Sigmoid colon (tissue), 7 donors: ENCODE data around the gene IVNS1ABP. TPM values are rescaled to one million over a fixed set of nuclear protein-coding genes. Genes with fewer than 3 reads are reported as not detected.

ENCODE experiments used
- DNase-seq: peaks from one replicate; pipeline ENCODE4 v3.0.0-alpha.2; 2019
- H3K27ac ChIP-seq, 4 donors: fragments of 200-600 bp; sonication (generic); one replicate each; pipeline ENCODE4 v1.5.1; 2016 to 2019; ENCODE audit warnings: mild to moderate bottlenecking in 1 of 4
- H3K27me3 ChIP-seq, 3 donors: fragments of 200-600 bp; sonication (generic); one replicate each; pipeline ENCODE4 v1.5.1; 2019; ENCODE audit warnings: mild to moderate bottlenecking in 1 of 3
- H3K36me3 ChIP-seq, 4 donors: fragments of 200-600 bp; sonication (generic); one replicate each; pipeline ENCODE4 v1.5.1; 2016 to 2019
- H3K4me1 ChIP-seq, 4 donors: fragments of 200-600 bp; sonication (generic); one replicate each; pipeline ENCODE4 v1.5.1; 2017 to 2019
- H3K4me3 ChIP-seq, 4 donors: fragments of 200-600 bp; sonication (generic); one replicate each; pipeline ENCODE4 v1.5.1; 2017 to 2019; ENCODE audit warnings: mild to moderate bottlenecking in 2 of 4, moderate library complexity in 1 of 4
- H3K9me3 ChIP-seq, 4 donors: fragments of 200-600 bp in 3 of 4; sonication (generic) in 3 of 4; one replicate each; pipeline versions ENCODE4 v1.5.1 to v1.6.1; 2013 to 2019
- CTCF ChIP-seq, 4 experiments: fragments of 450-650 bp in 3 of 4; fragments of 200-600 bp in 1 of 4; IDR thresholded peaks; one replicate each; pipeline ENCODE4 v1.5.1; 2016 to 2019; ENCODE audit warnings: antibody characterized with exemption in 4 of 4, mild to moderate bottlenecking in 3 of 4, moderate library complexity in 2 of 4
- EP300 ChIP-seq, 4 donors: sonication (generic); formaldehyde crosslinking; IDR thresholded peaks; one replicate each; pipeline ENCODE4 v1.6.1; 2017; ENCODE audit warnings: antibody characterized with exemption in 4 of 4
- POLR2A ChIP-seq, 2 donors: fragments of 450-650 bp; IDR thresholded peaks; one replicate each; pipeline ENCODE4 v1.6.1; 2016; ENCODE audit warnings: antibody characterized with exemption in 2 of 2, mild to moderate bottlenecking in 2 of 2, moderate library complexity in 2 of 2
- POLR2AphosphoS5 ChIP-seq, 4 donors: sonication (generic); formaldehyde crosslinking; IDR thresholded peaks; one replicate each; pipeline ENCODE4 v1.6.1; 2017; ENCODE audit warnings: antibody characterized with exemption in 4 of 4
- WGBS, 2 donors: extraction: QIAGEN DNeasy Blood & Tissue Kit; methylation state at CpG; one replicate each; pipeline ENCODE4 v1.1.7; 2013; 5-methylcytosine and 5-hydroxymethylcytosine counted together
- intact Hi-C: fragments of 100-400 bp; cut with DNase I; formaldehyde crosslinking; loops from one replicate; pipeline ENCODE4 v1.15.1; 2023
- polyA plus RNA-seq, 3 donors: library from polyadenylated mRNA; stranded (reverse); fragments of 200-250 nt; gene quantifications; one replicate each; pipeline ENCODE4 v1.2.3, GENCODE V29; 2013
- total RNA-seq, 4 donors: library from RNA; depleted of rRNA; stranded (reverse); fragments of >200 nt; gene quantifications; one replicate each; pipeline ENCODE4 v1.1.0, GENCODE V29; 2016
- donor health status: healthy with polysubstance abuse.
- donor health status: Bipolar disorder and iron deficiency.
- donor health status: healthy.

IVNS1ABP gene
- total and polyA plus RNA-seq, 7 donors: 29.8 to 85.9 (median 36.0) TPM

DNA sequence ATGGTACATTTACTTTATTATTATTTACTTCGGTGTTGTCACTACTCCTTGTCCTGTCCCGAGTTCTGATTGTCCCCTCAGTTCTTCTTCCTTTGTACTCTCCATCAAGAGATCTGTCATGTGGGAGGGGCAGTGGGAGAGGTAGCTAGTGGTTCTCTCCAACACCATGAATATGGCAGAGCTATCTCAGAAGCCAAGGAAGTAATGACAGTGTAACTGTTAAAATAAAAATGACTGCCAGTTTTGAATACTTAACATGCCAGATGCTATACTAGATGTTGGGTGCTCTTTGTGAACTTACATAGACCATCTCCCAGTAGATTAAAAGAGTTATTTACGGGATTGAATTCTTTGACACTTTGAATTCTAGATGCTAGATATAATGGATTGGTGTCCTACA, 28.6 kb downstream of the IVNS1ABP start:
- H3K9me3 ChIP-seq: no peaks in the 10 kb centered on the region
- H3K36me3 ChIP-seq: no peaks in the 10 kb centered on the region
- intact Hi-C loops: no loop called here
- TF ChIP-seq CTCF (IDR thresholded peaks at IDR 0.05) (no peak), EP300 (IDR thresholded peaks at IDR 0.05) (no peak), POLR2AphosphoS5 (IDR thresholded peaks at IDR 0.05) (no peak), POLR2A (IDR thresholded peaks at IDR 0.05) (no peak)
- 95 to 97% methylated on average over 3 of the region's 3 CpGs for WGBS, 2 donors
- DNase-seq: no peak
- H3K4me1 ChIP-seq: peaks cover 0 to 20% (median 10%) of the 10 kb centered on the region in 4 donors
- H3K27me3 ChIP-seq: no peaks in the 10 kb centered on the region
- no peak overlapping the region for H3K27ac ChIP-seq
- no peak overlapping the region for H3K4me3 ChIP-seq

GRCh38 chr1:185287451-185287850, 29.6 kb downstream of the IVNS1ABP start:
- Histone ChIP-seq H3K27ac (no peak overlapping the region), H3K9me3 (no peaks in the 10 kb centered on the region), H3K4me1 (peaks cover 0 to 14% (median 10%) of the 10 kb centered on the region in 4 donors), H3K4me3 (no peak overlapping the region), H3K36me3 (no peaks in the 10 kb centered on the region), H3K27me3 (no peaks in the 10 kb centered on the region)
- no peak for DNase-seq
- 91% methylated on average over 2 of the region's 2 CpGs for WGBS, 2 donors
- no peak for TF ChIP-seq EP300 (IDR thresholded peaks at IDR 0.05)
- no peak for TF ChIP-seq POLR2A (IDR thresholded peaks at IDR 0.05)
- no peak for TF ChIP-seq CTCF (IDR thresholded peaks at IDR 0.05)
- no peak for TF ChIP-seq POLR2AphosphoS5 (IDR thresholded peaks at IDR 0.05)
- intact Hi-C loops: no loop called here

- TF ChIP-seq POLR2AphosphoS5 (IDR thresholded peaks at IDR 0.05) (no peak), EP300 (IDR thresholded peaks at IDR 0.05) (no peak), POLR2A (IDR thresholded peaks at IDR 0.05) (no peak), CTCF (IDR thresholded peaks at IDR 0.05) (no peak)
- H3K9me3 ChIP-seq: no peaks in the 10 kb centered on the region
- no peak overlapping the region for H3K4me3 ChIP-seq
- 59 to 72% methylated on average over 2 of the region's 2 CpGs for WGBS, 2 donors
- peaks cover 0 to 7% (median 0%) of the 10 kb centered on the region in 4 donors for H3K36me3 ChIP-seq
- peaks cover 0 to 13% (median 10%) of the 10 kb centered on the region in 4 donors for H3K4me1 ChIP-seq
- no peak for DNase-seq
- no peaks in the 10 kb centered on the region for H3K27me3 ChIP-seq
- H3K27ac ChIP-seq: no peak overlapping the region
- intact Hi-C loops: no loop called here
These were observed 32.3 kb downstream of the IVNS1ABP start for GRCh38 chr1:185284533-185285276.

GRCh38 chr1:185284116-185284515, 32.9 kb downstream of the IVNS1ABP start:
- H3K27ac ChIP-seq: no peak overlapping the region
- no peaks in the 10 kb centered on the region for H3K27me3 ChIP-seq
- no peak for DNase-seq
- H3K36me3 ChIP-seq: peaks cover 0 to 7% (median 0%) of the 10 kb centered on the region in 4 donors
- no peaks in the 10 kb centered on the region for H3K9me3 ChIP-seq
- no peak overlapping the region for H3K4me3 ChIP-seq
- TF ChIP-seq POLR2AphosphoS5 (IDR thresholded peaks at IDR 0.05) (no peak), POLR2A (IDR thresholded peaks at IDR 0.05) (no peak), CTCF (IDR thresholded peaks at IDR 0.05) (no peak)
- intact Hi-C loops: no loop called here
- 80 to 92% methylated on average over 2 of the region's 2 CpGs for WGBS, 2 donors
- peaks cover 0 to 13% (median 10%) of the 10 kb centered on the region in 4 donors for H3K4me1 ChIP-seq
